GM12878 (cell line): ENCODE data around the gene LRRC52. TPM values are rescaled to one million over a fixed set of nuclear protein-coding genes. Genes with fewer than 3 reads are reported as not detected.

Source experiments
- BACH1 ChIP-seq: fragments of 450-650 bp; IDR thresholded peaks from 2 replicates; pipeline ENCODE4 v1.6.1; 2017; ENCODE audit warnings: mild to moderate bottlenecking, borderline replicate concordance
- BRCA1 ChIP-seq: IDR thresholded peaks from 2 replicates; pipeline ENCODE4 v1.6.1; 2011; ENCODE audit warnings: low read depth, low read length, improper control_type of control experiment
- FOXM1 ChIP-seq: IDR thresholded peaks from 2 replicates; pipeline ENCODE4 v1.6.1; 2012; ENCODE audit warnings: low read depth, mild to moderate bottlenecking, inconsistent platforms, low read length, moderate library complexity
- HCFC1 ChIP-seq: fragments of 150-350 bp; IDR thresholded peaks from 2 replicates; pipeline ENCODE4 v1.6.1; 2014; ENCODE audit warnings: low read length
- HDAC6 ChIP-seq: fragments of 200-600 bp; sonication (generic); IDR thresholded peaks from one replicate; pipeline ENCODE4 v1.8.0; 2017; ENCODE audit warnings: antibody characterized with exemption; ENCODE audit not compliant: unreplicated experiment
- IKZF2 ChIP-seq, 2 experiments: fragments of 450-650 bp; IDR thresholded peaks; 2 replicates each; pipeline ENCODE4 v1.6.1; 2017; ENCODE audit warnings: mild to moderate bottlenecking in 2 of 2, moderate library complexity in 2 of 2
- NBN ChIP-seq: fragments of 450-650 bp; IDR thresholded peaks from 2 replicates; pipeline ENCODE4 v1.6.1; 2016
- PAX5 ChIP-seq: IDR thresholded peaks from 2 replicates; pipeline ENCODE4 v1.6.1; 2011; ENCODE audit warnings: low read depth, low read length, borderline replicate concordance
- PBX3 ChIP-seq: IDR thresholded peaks from 2 replicates; pipeline ENCODE4 v1.6.1; 2011; ENCODE audit warnings: mild to moderate bottlenecking, low read depth, low read length, moderate library complexity; ENCODE audit not compliant: insufficient replicate concordance
- YY1 ChIP-seq: IDR thresholded peaks from 2 replicates; pipeline ENCODE4 v1.6.1; 2011; ENCODE audit warnings: low read depth, mild to moderate bottlenecking, low read length
- polyA plus RNA-seq, 11 experiments: library from polyadenylated mRNA; depleted of rRNA in 4 of 11; unstranded in 6 of 11; stranded (reverse) in 5 of 11; fragments of >200 nt; fragmentation: Nextera tagmentation in 4 of 11; fragmentation: Illumina TruSeq in 1 of 11; extraction: Ambion mirVana in 4 of 11; extraction: Trizol in 1 of 11; gene quantifications; 1 replicate in 1 of 11; 2 replicates in 10 of 11; pipeline versions ENCODE4 v1.2.1 to v1.2.3, GENCODE V29; 2011 to 2016; ENCODE audit warnings: inconsistent platforms in 2 of 11, missing spikeins in 2 of 11, low read depth in 1 of 11
- total RNA-seq, 4 experiments: library from RNA; depleted of rRNA in 3 of 4; stranded (reverse); fragments of >200 nt in 3 of 4; fragmentation: Illumina TruSeq in 1 of 4; extraction: Trizol in 1 of 4; gene quantifications; 2 replicates each; pipeline versions ENCODE4 v1.2.1 to v1.2.3, GENCODE V29; 2013 to 2021
- TF ChIP-seq, protein P1 (sequence below): fragments of 150-350 bp; IDR thresholded peaks from 2 replicates; pipeline ENCODE4 v1.6.1; 2016; ENCODE audit warnings: low read depth, low read length
- TF ChIP-seq, protein P2 (sequence below): fragments of 450-650 bp; IDR thresholded peaks from 2 replicates; pipeline ENCODE4 v1.6.1; 2014; ENCODE audit warnings: mild to moderate bottlenecking

LRRC52 gene
- total and polyA plus RNA-seq, 10 of the 15 experiments (the other 5 are each of a cell fraction or from before 2014, with no cell fraction given) = not detected

GRCh38 chr1:165597883-165598675, 54.3 kb downstream of the LRRC52 start (continued):
- TF ChIP-seq PBX3 = peak; percentile 3
- TF ChIP-seq, protein P1, sequence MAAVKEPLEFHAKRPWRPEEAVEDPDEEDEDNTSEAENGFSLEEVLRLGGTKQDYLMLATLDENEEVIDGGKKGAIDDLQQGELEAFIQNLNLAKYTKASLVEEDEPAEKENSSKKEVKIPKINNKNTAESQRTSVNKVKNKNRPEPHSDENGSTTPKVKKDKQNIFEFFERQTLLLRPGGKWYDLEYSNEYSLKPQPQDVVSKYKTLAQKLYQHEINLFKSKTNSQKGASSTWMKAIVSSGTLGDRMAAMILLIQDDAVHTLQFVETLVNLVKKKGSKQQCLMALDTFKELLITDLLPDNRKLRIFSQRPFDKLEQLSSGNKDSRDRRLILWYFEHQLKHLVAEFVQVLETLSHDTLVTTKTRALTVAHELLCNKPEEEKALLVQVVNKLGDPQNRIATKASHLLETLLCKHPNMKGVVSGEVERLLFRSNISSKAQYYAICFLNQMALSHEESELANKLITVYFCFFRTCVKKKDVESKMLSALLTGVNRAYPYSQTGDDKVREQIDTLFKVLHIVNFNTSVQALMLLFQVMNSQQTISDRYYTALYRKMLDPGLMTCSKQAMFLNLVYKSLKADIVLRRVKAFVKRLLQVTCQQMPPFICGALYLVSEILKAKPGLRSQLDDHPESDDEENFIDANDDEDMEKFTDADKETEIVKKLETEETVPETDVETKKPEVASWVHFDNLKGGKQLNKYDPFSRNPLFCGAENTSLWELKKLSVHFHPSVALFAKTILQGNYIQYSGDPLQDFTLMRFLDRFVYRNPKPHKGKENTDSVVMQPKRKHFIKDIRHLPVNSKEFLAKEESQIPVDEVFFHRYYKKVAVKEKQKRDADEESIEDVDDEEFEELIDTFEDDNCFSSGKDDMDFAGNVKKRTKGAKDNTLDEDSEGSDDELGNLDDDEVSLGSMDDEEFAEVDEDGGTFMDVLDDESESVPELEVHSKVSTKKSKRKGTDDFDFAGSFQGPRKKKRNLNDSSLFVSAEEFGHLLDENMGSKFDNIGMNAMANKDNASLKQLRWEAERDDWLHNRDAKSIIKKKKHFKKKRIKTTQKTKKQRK = no peak
- no peak for TF ChIP-seq HDAC6
- TF ChIP-seq BRCA1 = no peak
- TF ChIP-seq PAX5 = peak; percentile 25; the same call in 1 of the 2 replicates
- TF ChIP-seq FOXM1 = no peak
- TF ChIP-seq NBN = 0 out of 2 replicates have a peak, but pooled peaks have one; percentile 36
- no peak for TF ChIP-seq HCFC1
- TF ChIP-seq BACH1 = peak; percentile 45; the same call in 1 of the 2 replicates
- TF ChIP-seq YY1 = 0 out of 2 replicates have a peak, but pooled peaks have one; percentile 9
- peak; percentile 39 to 61 for TF ChIP-seq IKZF2 (IDR thresholded peaks at IDR 0.05)
- TF ChIP-seq, protein P2, sequence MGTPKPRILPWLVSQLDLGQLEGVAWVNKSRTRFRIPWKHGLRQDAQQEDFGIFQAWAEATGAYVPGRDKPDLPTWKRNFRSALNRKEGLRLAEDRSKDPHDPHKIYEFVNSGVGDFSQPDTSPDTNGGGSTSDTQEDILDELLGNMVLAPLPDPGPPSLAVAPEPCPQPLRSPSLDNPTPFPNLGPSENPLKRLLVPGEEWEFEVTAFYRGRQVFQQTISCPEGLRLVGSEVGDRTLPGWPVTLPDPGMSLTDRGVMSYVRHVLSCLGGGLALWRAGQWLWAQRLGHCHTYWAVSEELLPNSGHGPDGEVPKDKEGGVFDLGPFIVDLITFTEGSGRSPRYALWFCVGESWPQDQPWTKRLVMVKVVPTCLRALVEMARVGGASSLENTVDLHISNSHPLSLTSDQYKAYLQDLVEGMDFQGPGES = peak; percentile 68; the same call in 1 of the 2 replicates
